ENCODE results near the gene ACOT4.
A peak's percentile ranks its signal among the peaks of the same experiment; 100 is the strongest.
"Not testable (repeated sequence)": the region's sequence is repeated elsewhere in the genome, so short reads cannot be mapped to it uniquely, and the experiment has no call there.

Gene ACOT4, protein sequence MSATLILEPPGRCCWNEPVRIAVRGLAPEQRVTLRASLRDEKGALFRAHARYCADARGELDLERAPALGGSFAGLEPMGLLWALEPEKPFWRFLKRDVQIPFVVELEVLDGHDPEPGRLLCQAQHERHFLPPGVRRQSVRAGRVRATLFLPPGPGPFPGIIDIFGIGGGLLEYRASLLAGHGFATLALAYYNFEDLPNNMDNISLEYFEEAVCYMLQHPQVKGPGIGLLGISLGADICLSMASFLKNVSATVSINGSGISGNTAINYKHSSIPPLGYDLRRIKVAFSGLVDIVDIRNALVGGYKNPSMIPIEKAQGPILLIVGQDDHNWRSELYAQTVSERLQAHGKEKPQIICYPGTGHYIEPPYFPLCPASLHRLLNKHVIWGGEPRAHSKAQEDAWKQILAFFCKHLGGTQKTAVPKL

DNA sequence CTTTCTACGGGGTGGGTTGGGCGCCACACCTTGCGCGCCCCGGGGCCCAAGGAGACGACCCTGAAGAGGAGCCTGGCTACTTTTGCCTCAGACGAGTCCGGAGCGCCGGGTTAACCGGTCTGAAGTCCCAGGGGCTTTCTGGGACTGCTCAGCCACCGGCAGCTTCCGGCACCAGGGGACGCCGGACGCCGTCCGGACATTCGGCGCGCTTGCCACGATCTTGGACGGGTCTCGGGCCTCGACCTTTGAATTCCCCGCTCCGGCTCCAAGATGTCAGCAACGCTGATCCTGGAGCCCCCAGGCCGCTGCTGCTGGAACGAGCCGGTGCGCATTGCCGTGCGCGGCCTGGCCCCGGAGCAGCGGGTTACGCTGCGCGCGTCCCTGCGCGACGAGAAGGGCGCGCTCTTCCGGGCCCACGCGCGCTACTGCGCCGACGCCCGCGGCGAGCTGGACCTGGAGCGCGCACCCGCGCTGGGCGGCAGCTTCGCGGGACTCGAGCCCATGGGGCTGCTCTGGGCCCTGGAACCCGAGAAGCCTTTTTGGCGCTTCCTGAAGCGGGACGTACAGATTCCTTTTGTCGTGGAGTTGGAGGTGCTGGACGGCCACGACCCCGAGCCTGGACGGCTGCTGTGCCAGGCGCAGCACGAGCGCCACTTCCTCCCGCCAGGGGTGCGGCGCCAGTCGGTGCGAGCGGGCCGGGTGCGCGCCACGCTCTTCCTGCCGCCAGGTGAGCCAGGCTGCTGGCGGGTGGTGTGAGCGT, at the start of gene ACOT4:
TSS of gene ACOT4 (plus strand) at position 184 of the 760 bp plus-strand sequence. CDS start at position 271, 87 bp downstream.
- peak; percentile 18 for DNase-seq

DNA sequence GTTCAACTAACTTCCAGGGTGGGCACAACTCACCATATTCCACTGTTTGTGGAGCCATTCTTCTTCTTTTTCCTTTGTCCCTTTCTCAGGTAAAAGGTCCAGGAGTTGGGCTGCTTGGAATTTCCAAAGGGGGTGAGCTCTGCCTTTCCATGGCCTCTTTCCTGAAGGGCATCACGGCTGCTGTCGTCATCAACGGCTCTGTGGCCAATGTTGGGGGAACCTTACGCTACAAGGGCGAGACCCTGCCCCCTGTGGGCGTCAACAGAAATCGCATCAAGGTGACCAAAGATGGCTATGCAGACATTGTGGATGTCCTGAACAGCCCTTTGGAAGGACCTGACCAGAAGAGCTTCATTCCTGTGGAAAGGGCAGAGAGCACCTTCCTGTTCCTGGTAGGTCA, 48.7 kb upstream of the ACOT4 start:
- not testable (repeated sequence) for DNase-seq

DNA sequence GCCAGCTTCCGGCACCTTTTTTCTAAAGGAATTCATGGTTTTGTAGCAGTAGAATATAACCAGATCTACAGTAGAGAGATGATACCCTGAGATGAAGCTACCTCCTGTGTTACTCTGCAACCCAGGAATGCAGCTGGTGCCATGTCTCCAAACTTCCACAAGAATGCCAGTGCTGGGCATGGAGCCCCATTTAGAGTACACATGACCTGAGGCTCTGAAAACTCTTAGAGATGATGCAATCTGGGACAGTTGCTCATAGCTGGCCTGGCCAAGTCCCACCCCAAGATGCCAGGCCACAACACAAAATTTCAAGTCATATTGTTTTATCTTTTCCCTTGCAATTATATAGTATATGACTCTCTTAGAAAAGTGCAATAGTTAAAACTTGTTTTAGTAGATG, 46.3 kb upstream of the ACOT4 start:
- DNase-seq, result not testable (repeated sequence)

DNA sequence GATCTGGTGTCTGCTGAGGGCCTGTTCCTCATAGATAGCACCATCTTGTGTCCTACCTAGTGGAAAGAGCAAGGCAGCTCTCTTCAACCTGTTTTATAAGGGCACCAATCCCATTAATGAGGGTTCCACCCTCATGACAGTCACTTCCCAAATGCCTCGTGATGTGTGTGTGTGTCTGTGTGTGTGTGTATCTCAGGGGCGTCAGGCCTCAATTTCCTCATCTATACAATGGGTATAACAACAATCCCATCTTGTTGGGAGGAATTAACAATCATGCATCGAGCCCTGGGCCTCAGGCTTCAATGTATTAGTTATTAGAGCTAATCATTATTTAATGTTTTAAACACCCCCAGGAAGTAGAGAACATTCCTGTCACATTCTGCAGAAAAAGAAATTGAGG, 42.6 kb upstream of the ACOT4 start:
- not testable (repeated sequence) for DNase-seq

DNA sequence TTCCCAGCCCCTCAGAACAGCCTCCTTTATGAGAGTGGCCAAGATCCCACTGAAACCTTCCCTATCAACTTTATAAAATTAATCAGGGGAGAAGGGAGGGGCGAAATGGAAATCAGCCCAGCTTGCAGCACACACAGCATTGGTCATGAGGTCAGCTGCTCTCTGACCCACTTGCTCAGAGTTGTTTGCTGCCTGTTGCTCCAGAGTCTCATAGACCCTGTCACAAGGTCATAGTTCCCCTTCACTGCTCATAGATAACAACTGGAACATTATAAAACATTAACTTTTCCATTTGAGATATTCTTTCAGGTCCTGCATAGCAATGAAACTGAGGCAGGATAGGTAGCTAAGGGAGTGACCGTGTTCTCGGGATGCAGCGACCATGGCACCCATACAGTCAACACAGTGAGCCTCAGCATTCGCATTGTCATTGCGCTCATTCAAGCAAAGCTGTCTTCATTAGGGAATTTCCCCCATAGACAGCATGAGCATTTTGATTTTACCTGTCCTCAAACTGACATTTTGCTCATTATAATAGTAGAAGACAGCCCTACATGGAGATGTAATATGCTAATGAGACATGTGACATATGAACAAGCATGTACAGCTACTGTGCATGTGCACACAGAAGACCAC, 41.7 kb upstream of the ACOT4 start:
- DNase-seq, result not testable (repeated sequence)

DNA sequence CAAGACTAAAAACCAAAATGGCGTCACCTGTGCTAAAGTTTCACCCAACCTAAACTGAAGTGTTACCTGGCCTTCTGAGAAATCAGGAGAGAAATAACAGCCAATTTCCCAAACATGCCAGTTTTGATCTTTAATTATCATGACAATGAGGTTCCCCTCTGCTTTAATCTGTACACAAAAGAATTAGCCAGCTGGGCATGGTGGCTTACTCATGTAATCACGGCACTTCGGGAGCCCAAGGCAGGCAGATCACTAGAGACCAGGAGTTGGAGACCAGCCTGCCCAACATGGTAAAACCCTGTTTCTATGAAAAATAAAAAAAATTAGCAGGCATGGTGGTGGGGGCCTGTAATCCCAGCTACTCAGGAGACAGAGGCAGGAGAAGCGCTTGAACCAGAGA, 37.8 kb upstream of the ACOT4 start:
- no peak for DNase-seq

DNA sequence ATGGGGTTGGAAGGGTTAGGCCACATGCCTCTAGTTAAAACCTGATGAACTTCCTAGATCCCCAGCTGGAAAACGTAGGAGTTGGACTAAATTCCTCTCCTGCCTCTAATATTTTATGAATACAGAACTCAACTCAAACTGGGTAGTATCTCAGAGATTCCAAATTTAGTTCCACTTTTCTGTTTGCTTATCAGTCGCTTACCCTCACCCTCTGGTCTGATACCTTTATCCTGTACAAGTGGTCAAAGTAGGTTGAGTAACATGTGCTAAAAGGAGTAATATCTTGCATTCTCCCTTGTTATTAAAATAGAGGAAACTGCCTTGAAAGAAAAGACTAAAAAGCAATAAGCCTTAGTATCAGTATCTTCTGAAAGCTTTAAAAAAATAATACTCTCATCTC, 34.5 kb upstream of the ACOT4 start:
- DNase-seq, result not testable (repeated sequence)

DNA sequence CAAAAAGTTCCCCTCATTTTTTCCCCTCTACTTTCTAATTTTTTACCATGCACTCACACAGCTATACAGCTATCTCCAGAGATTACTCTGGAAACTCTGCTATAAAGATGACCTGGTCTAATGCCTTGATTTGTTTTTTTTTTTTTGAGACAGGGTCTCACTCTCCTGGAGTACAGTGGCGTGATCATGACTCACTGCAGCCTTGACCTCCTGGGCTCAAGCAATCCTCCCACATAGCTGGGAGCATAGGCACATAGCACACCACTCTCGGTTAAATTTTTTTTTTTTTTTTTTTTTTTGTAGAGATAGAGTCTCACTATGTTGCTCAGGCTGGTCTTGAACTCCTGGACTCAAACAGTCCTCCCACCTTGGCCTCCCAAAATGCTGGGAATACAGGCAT, 33.4 kb upstream of the ACOT4 start:
- DNase-seq, result not testable (repeated sequence)

DNA sequence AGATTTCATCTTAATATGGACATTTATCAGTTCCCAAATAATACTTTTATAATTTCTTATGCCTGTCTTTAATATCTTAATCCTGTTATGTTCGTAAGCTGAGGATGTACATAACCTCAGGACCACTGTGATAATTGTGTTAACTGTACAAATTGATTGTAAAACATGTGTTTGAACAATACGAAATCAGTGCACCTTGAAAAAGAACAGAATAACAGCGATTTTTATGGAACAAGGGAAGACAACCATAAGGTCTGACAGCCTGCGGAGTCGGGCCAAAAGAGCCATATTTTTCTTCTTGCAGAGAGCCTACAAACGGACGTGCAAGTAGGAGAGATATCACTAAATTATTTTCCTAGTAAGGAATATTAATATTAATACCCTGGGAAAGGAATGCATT, 29.4 kb upstream of the ACOT4 start:
- DNase-seq, result not testable (repeated sequence)

DNA sequence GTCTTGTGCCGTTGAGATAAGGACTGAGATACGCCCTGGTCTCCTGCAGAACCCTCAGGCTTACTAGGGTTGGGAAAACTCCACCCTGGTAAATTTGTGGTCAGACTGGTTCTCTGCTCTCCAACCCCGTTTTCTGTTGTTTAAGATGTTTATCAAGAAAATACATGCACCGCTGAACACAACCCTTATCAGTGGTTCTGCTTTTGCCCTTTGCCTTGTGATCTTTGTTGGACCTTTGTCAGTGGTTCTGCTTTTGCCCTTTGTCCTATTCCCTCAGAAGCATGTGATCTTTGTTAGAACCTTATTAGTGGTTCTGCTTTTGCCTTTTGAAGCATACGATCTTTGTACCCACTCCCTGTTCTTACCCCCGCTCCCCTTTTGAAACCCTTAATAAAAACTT, 29.0 kb upstream of the ACOT4 start:
- not testable (repeated sequence) for DNase-seq

DNA sequence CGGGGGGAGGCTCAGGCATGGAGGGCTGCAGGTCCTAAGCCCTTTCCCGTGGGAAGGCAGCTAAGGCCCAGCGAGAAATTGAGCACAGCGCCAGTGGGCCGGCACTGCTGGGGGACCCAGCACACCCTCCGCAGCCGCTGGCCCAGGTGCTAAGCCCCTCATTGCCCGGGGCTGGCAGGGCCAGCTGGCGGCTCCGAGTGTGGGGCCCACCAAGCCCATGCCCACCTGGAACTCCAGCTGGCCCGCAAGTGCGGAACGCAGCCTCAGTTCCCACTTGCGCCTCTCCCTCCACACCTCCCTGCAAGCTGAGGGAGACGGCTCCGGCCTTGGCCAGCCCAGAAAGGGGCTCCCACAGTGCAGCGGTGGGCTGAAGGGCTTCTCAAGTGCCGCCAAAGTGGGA, 25.2 kb upstream of the ACOT4 start:
- not testable (repeated sequence) for DNase-seq

DNA sequence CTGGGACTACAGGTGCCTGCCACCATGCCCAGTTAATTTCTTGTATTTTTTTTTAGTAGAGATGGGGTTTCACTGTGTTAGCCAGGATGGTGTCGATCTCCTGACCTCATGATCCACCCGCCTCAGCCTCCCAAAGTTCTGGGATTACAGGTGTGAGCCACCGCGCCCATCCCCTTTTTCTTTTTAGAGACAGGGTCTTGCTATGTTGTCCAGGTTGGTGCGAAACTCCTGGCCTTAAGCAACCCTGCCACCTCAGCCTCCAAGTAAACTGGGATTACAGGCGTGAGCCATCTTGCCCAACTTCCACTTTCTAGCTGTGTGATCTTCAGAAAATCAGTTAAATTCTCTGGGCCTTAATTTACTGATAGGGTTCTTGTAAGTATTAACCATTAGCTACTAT, 24.7 kb upstream of the ACOT4 start:
- DNase-seq, result not testable (repeated sequence)

DNA sequence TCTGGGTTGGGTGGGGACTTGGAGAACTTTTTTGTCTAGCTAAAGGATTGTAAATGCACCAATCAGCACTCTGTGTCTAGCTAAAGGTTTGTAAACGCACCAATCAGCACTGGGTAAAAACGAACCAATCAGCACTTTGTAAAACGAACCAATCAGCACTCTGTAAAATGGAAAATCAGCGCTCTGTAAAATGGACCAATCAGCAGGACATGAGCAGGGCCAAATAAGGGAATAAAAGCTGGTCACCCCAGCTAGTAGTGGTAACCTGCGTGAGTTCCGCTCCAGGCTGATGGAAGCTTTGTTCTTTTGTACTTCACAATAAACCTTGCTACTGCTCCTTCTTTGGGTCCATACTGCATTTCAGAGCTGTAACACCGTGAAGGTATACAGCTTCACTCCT, 24.3 kb upstream of the ACOT4 start:
- DNase-seq, result no peak

DNA sequence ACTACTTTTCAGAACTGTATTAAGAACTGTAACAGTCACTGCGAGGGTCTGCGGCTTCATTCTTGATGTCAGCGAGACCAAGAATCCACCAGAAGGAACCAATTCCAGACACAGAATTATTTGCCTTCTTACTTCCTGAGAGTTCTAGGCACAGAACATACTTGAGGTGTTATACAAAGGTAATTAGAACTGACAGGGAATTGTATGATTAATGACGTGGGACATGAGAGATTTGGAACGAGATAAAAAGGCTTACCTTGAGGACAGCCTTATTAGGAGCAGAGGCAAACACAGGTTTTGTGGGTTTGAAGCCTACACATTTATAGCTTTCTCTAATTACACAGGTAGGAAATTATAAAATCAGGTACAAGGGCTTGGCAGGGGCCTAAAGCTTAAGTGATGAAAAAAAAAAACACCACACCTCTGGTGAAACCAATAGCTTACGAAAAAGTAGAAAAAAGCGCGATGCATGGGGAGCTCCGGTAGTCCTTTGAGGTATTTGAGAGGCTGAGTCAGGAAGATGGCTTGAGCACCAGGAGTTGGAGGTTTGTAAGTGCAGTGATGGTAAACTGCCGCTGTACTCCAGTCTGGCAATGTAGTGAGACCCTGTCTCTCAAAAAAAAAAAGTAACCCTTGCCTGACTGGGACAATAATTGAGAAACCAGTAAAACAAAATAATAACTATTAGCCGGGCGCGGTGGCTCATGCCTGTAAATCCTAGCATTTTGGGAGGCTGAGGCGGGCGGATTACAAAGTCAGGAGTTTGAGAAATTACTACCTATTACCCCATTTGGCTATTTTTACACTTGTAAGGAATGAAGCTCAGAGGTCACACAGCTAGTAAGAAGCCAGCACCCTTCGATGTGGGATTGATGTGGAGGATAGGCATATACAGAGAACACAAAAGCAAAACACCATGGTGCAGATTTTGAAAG, 23.5 kb upstream of the ACOT4 start:
- DNase-seq, result peak; percentile 47

DNA sequence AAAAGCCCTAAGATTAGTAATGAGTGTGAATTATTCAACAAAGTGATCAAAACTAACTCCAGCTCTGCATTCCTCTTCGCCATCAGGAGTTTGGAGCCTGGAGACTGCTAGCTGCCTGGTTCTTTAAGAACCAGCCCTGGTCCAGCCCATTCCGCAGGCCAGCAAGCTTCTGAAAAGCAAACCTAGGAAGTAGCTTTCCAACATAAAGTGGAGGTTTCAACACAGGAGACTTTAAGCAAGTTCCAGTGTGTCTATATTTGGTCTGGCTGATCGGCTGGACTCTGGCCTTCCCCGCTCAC, 22.8 kb upstream of the ACOT4 start:
- not testable (repeated sequence) for DNase-seq

DNA sequence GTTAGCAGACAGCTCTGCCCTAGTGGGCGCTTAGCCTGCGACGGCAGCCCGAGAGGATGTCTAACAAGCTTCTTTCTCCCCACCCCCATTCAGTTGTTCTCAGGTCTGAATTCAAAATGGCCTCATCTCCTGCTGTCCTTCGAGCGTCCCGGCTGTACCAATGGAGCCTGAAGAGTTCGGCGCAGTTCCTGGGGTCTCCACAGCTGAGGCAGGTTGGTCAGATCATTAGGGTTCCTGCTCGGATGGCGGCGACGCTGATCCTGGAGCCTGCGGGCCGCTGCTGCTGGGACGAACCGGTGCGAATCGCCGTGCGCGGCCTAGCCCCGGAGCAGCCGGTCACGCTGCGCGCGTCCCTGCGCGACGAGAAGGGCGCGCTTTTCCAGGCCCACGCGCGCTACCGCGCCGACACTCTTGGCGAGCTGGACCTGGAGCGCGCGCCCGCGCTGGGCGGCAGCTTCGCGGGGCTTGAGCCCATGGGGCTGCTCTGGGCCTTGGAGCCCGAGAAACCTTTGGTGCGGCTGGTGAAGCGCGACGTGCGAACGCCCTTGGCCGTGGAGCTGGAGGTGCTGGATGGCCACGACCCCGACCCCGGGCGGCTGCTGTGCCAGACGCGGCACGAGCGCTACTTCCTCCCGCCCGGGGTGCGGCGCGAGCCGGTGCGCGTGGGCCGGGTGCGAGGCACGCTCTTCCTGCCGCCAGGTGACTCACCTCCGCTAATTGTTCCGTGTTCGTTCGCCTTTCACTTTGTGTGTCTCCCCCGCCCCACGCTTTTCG, 22.3 kb upstream of the ACOT4 start, which contains the start of gene ACOT2:
TSS of gene ACOT2 (plus strand) at position 29 of the 774 bp plus-strand sequence. CDS start at position 57, 28 bp downstream.
- DNase-seq, result peak; percentile 92

DNA sequence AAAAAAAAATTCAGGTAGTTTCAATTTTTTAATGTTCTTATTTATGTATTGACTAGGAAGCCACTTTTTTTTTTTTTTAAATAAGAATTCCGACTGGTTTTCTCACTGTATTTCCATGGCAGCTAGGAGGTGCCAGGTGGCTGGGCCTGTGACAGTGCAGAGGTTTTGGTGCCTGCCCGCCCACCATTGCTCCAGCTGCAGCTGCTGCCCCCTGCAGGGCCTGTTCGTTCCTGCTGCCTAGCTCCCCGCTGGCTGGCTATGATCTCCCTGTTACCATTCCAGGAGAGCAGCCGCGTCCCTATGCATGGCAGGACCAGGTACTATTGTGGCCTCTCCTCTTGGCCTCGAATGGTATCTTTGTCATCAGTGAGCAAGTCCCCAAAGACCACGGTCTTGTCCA, 20.8 kb upstream of the ACOT4 start:
- DNase-seq, result peak; percentile 39

DNA sequence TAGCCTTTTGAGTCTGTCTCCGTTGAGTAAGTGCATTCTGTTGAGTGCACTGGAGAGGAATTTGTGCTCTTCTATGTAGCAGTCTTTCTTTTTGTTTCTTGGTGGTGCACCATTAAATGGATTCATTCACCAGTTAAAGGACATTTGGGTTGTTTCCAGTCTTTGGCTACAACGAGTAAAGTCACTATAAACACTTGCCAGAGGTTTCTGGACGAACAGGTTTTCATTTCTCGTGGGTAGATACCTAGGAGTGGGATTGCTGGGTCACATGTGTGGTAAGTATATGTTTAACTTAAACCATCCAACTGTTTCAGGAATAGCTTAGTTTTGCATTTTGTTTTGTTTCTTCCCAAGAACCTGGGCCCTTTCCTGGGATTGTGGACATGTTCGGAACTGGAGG, 18.6 kb upstream of the ACOT4 start:
- DNase-seq, result not testable (repeated sequence)

DNA sequence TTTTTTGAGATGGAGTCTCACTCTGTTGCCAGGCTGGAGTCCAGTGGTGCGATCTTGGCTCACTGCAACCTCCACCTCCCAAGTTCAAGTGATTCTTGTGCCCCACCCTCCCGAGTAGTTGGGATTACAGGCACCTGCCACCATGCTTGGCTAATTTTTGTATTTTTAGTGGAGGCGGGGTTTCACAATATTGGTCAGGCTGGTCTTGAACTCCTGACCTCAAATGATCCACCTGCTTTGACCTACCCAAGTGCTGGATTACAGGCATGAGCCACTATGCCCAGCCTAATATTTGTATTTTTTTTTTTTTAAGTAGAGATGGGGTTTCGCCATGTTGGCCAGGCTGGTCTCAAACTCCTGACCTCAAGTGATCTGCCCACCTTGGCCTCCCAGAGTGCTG, 17.9 kb upstream of the ACOT4 start:
- DNase-seq, result not testable (repeated sequence)

DNA sequence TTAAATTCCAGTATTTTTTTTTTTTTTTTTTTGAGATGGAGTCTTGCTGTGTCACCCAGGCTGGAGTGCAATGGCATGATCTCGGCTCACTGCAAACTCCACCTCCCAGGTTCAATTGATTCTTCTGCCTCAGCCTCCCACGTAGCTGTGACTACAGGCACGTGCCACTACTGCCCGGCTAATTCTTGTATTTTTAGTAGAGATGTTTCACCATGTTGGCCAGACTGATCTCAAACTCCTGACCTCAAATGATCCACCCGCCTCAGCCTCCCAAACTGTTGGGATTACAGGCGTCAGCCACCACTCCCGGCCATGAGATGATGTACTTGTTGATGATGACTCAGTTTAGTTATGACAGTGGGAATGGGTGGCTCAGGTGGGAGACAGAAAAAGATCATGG, 17.4 kb upstream of the ACOT4 start:
- not testable (repeated sequence) for DNase-seq

DNA sequence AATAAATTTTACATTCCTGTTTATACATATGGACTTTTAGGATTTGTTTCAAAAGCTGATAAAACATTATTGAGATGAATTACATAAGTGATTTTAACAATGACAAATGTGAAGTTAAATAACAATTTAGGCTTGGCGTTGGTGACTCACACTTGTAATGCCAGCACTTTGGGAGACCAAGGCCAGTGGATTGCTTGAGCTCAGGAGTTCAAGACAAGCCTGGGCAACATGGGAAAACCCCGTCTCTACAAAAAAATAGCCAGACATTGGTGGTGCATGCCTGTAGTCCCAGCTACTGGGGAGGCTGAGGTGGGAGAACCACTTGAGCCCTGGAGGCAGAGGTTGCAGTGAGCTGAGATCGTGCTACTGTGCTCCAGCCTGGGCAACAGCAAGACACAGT, 15.3 kb upstream of the ACOT4 start:
- no peak for DNase-seq

DNA sequence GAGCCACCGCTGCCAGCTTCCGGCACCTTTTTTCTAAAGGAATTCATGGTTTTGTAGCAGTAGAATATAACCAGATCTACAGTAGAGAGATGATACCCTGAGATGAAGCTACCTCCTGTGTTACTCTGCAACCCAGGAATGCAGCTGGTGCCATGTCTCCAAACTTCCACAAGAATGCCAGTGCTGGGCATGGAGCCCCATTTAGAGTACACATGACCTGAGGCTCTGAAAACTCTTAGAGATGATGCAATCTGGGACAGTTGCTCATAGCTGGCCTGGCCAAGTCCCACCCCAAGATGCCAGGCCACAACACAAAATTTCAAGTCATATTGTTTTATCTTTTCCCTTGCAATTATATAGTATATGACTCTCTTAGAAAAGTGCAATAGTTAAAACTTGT, 14.5 kb upstream of the ACOT4 start:
- not testable (repeated sequence) for DNase-seq
